ENCODE measurements around the gene CACNA1B.

DNA sequence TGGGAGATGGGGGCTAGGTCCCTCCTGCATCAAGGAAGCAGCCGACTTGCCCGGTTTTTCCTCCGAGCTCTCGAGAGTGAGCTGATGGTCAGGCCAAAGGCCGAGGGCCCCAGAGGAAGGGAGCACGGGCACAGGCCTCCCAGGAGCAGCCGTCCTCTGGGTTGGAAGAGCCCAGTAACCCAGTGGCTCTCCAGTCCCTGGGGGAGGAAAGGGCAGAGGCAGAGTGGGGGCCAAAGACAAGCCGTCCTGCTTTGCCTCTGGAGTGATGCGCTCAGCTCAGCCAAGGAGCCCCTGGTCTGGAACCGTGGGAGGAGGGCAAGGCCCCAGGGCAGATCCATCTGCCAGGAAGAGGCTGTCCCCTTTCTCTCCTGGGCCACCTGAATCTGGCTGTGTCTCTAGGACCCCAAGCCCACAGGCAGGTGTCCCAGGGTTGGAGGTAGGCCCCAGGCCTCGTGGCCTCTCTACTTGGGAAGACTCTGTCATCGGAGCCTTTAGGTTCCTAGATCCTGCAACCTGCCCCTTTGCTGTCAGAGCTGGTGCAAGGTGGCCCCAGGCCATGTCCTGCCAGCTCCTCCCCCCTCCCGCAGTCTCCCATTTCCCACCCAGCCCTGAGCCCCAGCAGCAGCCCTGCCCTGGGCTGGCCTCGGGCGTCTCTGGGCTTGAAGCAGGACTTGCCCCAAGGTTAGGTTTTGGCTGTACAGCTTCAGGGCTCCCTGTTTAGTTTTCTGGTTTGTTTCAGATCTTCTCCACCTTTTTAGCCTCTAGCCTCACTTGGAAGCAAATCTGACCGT is 224.1 kb downstream of the CACNA1B start:
- TF ChIP-seq, protein P1, sequence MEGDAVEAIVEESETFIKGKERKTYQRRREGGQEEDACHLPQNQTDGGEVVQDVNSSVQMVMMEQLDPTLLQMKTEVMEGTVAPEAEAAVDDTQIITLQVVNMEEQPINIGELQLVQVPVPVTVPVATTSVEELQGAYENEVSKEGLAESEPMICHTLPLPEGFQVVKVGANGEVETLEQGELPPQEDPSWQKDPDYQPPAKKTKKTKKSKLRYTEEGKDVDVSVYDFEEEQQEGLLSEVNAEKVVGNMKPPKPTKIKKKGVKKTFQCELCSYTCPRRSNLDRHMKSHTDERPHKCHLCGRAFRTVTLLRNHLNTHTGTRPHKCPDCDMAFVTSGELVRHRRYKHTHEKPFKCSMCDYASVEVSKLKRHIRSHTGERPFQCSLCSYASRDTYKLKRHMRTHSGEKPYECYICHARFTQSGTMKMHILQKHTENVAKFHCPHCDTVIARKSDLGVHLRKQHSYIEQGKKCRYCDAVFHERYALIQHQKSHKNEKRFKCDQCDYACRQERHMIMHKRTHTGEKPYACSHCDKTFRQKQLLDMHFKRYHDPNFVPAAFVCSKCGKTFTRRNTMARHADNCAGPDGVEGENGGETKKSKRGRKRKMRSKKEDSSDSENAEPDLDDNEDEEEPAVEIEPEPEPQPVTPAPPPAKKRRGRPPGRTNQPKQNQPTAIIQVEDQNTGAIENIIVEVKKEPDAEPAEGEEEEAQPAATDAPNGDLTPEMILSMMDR (IDR thresholded peaks at IDR 0.05), result no peak
- TF ChIP-seq EZH2 (IDR thresholded peaks at IDR 0.05; ENCODE audit: borderline replicate concordance, insufficient read depth, low read depth, low read length, poor library complexity, severe bottlenecking), result no peak
